Jurkat, Clone E6-1 (cell line): ENCODE data around the gene SSBP2.

Experiments used
- DNase-seq: peaks from one replicate; pipeline ENCODE4 v3.0.0-alpha.2; 2011; ENCODE audit warnings: low read depth, low spot score
- H3K4me3 ChIP-seq: 2 replicates; pipeline ENCODE4 v1.5.1; 2011; ENCODE audit warnings: mild to moderate bottlenecking, low read length, control low read depth, moderate library complexity

Gene SSBP2

GRCh38 chr5:81552852-81553566, 197.9 kb downstream of the SSBP2 start:
- DNase-seq = no peak
- no peak overlapping the region for H3K4me3 ChIP-seq

GRCh38 chr5:81549123-81549522, 201.8 kb downstream of the SSBP2 start:
- no peak for DNase-seq
- no peak overlapping the region for H3K4me3 ChIP-seq

GRCh38 chr5:81547001-81547400, 203.9 kb downstream of the SSBP2 start:
- no peak for DNase-seq
- H3K4me3 ChIP-seq = no peak overlapping the region

GRCh38 chr5:81545911-81546310, 205.0 kb downstream of the SSBP2 start:
- no peak overlapping the region for H3K4me3 ChIP-seq
- no peak for DNase-seq

GRCh38 chr5:81544351-81545018, 206.4 kb downstream of the SSBP2 start:
- DNase-seq = no peak
- H3K4me3 ChIP-seq = no peak overlapping the region

- no peak overlapping the region for H3K4me3 ChIP-seq
- no peak for DNase-seq
Measured at GRCh38 chr5:81542242-81542641, 208.7 kb downstream of the SSBP2 start.

- DNase-seq = peak; percentile 97
- H3K4me3 ChIP-seq = peak overlapping the region; percentile 0
Measured at GRCh38 chr5:81537905-81538547, 212.9 kb downstream of the SSBP2 start.

GRCh38 chr5:81534441-81534840, 216.5 kb downstream of the SSBP2 start:
- no peak for DNase-seq
- no peak overlapping the region for H3K4me3 ChIP-seq

- no peak overlapping the region for H3K4me3 ChIP-seq
- DNase-seq = no peak
Measured at GRCh38 chr5:81533629-81534405, 217.1 kb downstream of the SSBP2 start.

GRCh38 chr5:81530919-81531318, 220.0 kb downstream of the SSBP2 start:
- no peak for DNase-seq
- H3K4me3 ChIP-seq = no peak overlapping the region

- DNase-seq = no peak
- no peak overlapping the region for H3K4me3 ChIP-seq
Measured at GRCh38 chr5:81525690-81526089, 225.2 kb downstream of the SSBP2 start.

- DNase-seq = no peak
- no peak overlapping the region for H3K4me3 ChIP-seq
Measured at GRCh38 chr5:81524015-81524414, 226.9 kb downstream of the SSBP2 start.

GRCh38 chr5:81522571-81522970, 228.3 kb downstream of the SSBP2 start:
- DNase-seq = no peak
- no peak overlapping the region for H3K4me3 ChIP-seq

- no peak overlapping the region for H3K4me3 ChIP-seq
- no peak for DNase-seq
Measured at GRCh38 chr5:81520769-81521168, 230.1 kb downstream of the SSBP2 start.

- DNase-seq = no peak
- no peak overlapping the region for H3K4me3 ChIP-seq
Measured at GRCh38 chr5:81519217-81519905, 231.5 kb downstream of the SSBP2 start.

- no peak overlapping the region for H3K4me3 ChIP-seq
- no peak for DNase-seq
Measured at GRCh38 chr5:81517462-81517861, 233.4 kb downstream of the SSBP2 start.

GRCh38 chr5:81516091-81516490, 234.8 kb downstream of the SSBP2 start:
- DNase-seq = no peak
- no peak overlapping the region for H3K4me3 ChIP-seq

GRCh38 chr5:81513982-81514381, 236.9 kb downstream of the SSBP2 start:
- no peak overlapping the region for H3K4me3 ChIP-seq
- peak; percentile 40 for DNase-seq

GRCh38 chr5:81513473-81513872, 237.4 kb downstream of the SSBP2 start:
- no peak for DNase-seq
- no peak overlapping the region for H3K4me3 ChIP-seq
